NCI-H82 treated with DMSO at 0.1 percent for 48 hours (cell line): ENCODE data around the gene CDT1.

ENCODE experiments used
- DNase-seq: peaks from one replicate; lab custom pipeline; 2025; ENCODE audit not compliant: unreplicated experiment; lab: John Stamatoyannopoulos, UW

CDT1 gene

DNA sequence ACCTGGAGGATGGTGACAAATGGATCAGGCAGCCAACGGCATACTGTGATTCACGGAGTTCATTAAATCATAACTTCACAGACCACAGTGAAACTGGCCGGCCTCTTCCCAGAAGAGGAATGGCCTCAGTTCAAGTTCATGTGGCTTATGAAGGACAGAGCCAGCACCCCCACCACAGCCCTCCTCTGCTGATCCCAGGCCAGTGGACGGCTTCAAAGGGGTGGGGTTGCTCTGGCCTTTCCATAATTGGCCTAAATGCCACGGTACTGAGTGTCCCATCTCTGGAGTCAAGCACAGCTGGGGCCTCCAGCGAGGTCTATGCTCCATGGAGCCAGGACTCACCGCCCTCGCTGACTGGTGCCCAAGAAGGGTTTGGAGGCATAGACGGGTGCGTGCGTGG is 31.8 kb downstream of the CDT1 start:
- DNase-seq, result no peak

DNA sequence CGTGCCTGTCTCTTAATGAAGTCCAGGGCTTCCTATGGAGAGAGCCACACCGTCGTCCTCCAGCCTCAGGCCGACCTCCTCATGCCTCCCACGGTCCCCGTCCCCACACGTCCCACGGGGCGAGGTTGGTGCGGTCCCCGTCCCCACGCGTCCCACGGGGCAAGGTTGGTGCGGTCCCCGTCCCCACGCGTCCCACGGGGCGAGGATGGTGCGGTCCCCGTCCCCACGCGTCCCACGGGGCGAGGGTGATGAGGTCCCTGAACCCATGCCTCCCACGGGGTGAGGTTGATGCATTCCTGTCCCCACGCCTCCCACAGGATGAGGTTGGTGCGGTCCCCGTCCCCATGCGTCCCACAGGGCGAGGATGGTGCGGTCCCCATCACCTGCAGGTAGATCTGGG is 32.2 kb downstream of the CDT1 start:
- DNase-seq, result no peak

DNA sequence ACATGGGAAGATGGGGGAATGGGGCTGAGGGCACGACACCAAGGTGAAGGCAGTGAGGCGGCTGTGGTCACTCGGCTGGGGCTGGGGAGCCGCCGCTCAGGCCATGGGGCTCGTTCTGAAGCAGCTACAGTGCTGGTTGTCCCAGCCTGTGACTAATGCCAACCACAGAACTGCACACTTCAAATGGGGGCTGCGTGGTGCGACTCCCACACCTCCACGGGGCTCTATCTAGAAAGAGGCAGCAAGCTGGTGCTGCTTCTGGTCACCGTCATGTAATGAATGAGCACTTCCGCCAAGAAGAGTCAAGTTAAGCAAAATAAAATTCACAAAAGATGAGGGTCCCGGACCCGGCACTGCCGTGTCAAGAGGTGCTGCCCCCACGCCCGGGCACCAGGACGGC is 33.2 kb downstream of the CDT1 start:
- no peak for DNase-seq

DNA sequence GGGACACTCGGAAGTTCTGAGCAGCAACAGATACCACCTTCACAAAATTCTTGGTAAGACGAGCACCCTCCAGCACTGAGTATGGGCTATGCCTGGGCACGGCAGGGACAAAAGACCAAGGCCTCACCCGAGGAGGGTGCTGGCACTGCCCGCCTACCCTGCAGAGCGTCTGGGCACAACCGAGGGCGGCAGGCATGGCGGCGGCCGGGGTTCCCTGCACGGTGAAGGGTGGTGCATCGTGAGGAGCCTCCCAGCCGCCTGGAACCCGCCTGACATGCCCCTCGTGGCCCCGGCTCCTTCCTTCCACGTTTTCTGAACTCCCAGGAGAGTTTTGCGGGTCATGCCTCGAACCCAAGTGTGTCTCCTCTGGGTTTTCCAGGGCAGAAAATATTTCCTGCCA is 34.2 kb downstream of the CDT1 start:
- no peak for DNase-seq

DNA sequence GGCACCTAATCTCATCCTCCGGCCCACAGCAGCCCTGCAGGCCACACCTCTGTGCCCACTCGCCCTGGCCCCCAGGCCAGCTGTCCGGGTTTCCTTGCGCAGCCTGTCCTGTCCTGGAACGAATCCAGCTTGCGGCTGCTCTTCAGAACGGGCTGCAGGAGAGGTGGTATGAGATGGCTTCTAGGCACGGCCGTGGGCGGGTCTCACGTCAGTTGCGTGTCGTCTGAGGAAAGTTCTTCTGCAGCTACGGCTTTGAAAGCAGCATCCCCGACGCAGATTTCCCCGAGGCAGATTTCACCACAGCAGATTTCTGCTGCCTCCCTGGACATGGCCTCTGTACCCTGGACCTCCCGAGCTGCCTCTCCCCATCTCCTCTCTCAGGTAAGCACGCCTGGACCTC is 35.0 kb downstream of the CDT1 start:
- DNase-seq, result no peak

DNA sequence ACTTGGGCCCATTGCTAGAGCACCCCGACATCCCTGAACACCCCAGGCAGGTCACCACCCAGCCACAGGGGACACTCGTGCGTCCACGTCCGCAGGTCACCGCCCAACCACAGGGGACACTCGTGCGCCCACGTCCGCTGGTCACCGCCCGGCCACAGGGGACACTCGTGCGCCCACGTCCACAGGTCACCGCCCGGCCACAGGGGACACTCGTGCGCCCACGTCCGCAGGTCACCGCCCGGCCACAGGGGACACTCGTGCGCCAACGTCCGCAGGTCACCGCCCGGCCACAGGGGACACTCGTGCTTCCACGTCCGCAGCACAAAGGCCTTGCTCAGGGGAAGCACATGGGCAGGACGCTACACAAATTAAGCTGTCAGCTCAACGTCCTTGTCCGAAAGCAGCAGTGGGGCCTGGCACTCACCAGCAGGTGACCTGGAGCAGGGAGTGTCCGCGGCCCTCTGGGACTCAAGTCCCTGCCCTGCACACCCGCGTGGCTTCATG is 35.5 kb downstream of the CDT1 start:
- no peak for DNase-seq

DNA sequence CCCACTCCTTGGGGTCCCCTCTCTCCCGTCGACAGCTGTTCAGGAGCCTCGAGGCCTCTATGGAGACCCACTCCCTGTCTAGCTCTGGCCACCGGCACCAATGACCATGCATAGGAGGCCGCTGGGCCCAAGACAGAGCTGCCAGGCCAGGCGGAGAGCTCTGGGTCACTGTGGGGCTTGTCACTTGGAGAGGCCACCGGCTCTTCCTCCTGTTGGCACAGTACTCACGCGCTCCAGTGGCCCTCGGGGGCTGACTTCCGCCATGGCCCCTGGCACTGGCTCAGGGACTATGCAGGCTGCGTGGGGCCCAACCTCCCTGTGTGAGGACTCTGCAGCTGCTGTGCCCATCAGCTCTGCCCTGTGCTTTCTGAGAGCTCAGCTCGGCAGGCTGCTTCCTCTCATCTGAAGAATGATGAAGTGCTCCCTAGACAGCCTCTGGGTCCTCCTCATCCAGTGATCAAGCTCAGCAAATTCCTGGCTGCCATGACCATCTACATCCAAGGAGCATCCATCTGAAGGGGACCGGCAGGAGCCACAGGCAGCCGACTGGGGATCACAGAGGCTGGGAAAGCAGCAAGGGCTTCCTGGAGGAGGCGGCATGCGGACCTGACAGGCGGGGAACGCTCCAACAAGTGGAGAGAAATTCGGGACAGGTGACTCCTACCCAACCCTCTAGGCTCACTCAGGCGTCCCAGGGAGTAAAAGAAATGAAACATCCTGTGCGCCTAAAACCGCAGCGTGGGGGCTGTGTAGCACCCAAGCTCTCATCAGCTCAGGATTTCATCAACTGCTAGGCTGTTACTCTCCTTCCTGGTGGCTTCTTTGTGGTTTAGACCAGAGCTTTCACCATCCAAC is 36.4 kb downstream of the CDT1 start:
- no peak for DNase-seq

DNA sequence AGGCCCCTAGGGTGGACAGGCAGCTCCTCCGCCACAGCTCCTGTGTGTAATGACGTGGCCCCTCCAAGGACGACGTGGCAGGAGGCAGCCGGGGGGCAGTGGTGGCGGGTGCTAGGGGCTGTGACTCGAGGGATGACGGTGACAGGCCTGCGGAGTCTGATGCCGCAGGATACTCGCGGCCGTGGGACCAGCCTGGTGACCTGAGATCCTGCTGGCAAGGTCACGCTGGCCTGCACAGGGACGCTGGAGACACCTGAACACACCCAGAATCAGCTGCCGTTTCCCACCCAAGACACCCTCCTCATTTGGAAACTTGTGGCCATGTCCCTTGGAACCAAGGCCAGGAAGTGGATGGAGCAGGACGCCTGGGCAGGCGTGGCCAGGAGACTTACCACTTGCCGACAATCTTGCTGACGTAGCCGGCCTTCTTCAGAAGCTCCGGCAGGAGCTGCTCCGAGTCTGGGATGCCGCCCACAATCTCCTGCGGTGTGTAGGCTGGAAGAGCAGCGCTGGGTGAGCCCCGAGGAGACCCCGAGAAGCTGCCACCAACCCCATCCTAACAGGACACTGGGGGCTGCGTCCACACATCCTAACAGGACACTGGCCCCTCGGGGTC is 37.1 kb downstream of the CDT1 start:
- no peak for DNase-seq

DNA sequence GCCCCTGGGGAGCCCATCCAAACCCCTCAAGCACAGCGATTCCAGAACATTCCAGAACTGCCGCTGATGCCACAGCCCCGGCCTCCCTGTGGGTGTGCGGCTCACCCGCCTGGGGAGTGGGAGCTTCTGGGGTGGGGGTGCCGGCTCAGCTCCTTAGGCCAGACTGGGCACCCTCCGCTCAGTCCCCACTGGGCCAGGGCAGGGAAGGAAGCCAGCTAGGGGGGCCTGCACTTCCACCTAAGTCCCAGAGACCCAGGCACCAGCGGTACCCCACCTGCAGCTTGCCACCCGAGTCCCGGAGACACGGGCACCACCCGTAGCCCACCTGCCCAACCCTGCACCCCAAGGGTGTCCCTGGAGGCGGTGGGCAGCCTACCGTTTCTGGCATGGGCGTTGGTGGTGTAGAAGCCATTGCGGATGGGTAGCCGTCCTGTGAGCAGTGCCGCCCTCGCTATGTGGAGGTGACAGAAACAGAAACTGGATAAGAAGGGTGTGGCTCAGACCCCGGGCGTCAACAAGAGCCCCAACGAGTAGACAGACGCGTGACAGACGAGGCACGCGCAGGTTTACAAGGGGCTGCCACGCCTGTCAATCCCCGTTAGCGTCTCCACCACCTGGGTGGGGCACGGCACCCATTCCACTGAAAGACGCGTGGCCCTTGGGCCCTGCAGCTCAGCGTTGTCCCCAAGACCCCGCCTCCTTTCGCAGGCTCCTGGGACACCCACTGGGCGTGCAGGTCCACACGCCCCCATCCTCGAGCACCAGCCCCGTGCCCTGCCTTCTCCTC is 38.1 kb downstream of the CDT1 start:
- DNase-seq, result no peak

DNA sequence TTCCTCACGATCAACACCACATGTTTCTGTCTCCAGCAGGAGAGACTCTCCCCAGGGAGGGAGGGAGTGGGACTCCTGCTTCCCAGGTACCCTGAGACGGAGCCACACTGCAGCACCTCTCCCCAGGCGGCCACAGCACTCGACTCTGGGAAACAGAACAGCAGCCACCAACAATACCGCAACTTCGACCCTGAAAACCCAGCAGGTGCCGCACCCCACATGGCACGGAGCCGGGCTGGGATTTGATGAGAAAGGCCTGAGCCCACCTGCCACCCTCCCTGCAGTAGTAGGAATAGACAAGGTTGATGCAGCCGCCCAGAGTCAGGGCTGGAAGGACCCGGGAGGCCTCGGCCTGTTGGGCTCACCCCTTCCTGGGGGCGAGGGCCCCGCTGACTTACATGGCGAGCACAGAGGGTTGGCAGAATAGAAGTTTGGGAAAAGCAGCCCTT is 38.7 kb downstream of the CDT1 start:
- no peak for DNase-seq

DNA sequence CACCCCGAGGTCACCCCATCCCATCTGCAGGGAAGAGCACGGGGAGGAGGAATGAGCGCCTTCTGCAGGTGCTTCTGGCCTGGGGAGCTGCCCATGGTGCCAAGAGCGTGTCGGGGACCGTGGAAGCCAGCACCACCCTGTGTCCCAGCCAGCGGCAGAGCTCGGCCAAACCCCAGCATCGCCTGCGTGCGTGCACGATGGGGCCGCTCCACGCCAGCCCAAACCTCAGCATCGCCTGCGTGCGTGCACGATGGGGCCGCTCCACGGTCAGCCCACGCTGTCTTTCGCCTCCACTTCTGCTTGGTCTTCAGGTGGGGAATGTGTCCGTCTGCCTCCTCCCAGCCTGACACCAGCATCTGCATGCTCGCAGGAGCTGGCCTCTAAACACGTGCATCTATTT is 39.2 kb downstream of the CDT1 start:
- DNase-seq, result no peak

DNA sequence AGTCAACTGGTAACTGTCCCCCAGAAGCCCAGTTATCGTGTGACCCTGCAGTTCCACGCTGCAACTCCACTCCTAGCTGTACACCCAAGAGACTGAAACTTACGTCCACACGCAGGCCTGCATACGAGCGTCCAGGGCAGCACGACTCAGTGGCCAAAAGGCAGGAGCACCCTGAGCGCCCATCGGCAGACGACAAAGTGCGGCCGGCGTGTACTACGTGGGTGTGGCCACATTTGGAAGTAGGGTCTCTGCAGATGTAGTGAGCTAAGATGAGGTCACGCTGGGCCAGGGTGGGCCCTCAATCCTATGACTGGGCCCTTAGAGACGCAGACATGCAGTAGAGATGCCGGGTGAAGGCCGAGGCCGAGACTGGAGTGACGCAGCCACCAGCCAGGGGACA is 39.7 kb downstream of the CDT1 start:
- no peak for DNase-seq

DNA sequence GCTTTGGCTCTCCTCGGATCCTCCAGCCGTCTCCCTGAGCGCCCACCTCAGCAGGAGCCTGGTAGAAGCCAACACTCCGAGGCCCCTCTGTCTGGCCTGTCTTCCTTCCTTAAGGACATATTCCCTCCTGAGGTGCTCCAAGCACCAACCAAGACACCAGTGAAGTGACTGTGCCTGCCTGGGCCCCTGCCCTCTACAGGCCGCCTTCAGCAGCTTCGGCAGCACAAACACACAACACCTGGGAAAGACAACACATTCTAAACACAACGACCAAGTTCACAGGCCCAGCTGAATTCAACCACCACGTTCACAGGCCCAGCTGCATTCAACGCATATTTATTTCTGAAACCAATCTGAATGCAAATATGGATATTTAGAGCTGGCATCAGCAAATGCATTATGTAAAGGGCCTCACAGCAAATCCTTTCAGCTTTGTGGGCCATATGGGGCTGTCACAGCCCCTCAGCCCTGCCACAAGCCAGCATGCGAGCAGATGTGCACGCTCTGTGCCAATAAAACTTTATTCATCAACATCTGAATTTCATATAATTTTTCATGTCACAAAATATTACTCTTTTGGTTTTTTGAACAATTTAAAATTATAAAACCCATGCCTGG is 40.9 kb downstream of the CDT1 start:
- DNase-seq, result no peak

DNA sequence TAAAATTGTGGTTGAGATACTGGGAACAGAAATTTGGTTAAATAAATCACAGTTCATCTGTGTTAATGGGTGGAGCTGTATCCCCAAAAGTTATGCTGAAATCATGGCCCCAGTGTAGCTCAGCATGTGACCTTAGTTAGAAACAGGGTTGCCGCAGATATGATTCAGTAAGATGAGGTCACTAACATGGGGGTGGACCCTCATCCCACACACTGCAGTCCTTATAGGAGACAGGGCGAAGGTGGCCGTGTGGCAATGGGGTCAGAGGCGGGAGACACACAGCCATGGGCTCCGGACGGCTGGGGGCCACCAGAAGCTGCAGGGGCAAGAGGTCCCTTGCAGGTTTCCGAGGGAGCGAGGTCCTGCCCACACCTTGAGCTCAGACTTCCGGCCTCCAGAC is 42.5 kb downstream of the CDT1 start:
- DNase-seq, result no peak

DNA sequence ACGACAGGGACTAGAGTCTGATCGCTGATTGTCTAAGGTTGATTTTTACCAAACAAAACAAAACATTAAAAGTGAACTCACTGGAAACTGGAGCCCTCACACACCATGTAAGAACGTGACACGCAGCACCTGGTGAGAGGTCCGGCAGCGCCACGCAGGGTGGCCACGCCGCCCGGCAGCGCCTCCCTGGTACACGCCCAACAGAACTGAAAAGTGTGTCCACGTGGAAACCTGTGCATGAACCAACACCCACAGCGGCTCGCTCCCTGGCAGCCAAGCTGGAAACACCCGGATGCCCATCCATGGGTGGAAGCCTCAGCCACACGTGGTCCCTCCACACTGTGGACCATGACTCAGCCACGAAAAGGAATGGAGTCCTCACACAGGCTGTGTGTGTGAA is 44.1 kb downstream of the CDT1 start:
- DNase-seq, result no peak

DNA sequence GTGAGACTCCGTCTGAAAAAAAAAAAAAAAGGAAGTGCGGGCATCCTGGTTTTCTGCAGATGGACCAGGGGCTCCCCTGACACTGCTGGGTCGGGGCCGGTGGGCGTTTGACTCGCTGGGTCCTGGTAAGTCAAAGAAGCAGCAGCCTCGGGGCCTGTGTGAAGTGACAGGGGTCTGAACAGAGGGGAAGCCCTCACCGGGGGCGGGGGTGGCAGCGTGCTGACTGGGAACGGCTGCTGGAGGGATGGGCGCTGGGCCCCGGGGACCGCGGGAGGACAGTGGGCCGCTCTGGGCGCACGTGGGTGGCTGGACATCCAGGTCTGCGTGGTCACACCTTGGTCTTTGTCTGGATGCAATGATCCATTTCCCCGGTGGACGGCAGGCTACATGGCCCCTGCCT is 45.0 kb downstream of the CDT1 start:
- no peak for DNase-seq

DNA sequence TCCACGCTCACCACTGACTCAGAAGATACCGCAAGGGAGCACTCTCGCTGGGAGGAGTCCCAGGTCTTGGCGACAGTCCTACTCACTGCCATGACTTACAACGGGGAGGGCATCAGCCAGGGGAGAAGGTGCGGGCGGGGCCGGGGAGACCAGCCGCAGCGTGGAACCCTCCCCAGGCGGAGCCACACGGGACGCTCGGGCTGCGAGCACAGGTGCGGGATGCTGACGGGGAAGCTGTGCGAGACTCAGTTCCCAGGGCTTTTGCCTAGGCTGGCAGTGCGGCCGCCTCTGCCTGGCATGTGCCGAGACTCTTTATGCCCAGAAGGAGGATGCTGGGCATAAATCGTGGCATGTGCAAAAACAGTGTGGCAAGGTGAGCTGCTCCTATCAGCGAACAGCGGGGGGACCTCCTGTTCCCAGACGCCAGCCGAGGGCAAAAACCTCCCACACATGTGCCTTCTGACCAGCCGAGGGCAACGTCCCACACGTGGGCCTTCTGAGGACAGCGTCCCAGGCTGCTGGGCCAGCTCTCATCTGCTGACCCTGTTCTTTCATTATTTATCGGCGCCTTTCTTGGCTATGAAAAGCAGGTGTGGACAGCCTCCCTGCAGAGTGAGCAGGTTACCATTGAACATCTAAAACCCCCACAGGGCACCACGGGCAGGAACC is 47.1 kb downstream of the CDT1 start:
- no peak for DNase-seq

DNA sequence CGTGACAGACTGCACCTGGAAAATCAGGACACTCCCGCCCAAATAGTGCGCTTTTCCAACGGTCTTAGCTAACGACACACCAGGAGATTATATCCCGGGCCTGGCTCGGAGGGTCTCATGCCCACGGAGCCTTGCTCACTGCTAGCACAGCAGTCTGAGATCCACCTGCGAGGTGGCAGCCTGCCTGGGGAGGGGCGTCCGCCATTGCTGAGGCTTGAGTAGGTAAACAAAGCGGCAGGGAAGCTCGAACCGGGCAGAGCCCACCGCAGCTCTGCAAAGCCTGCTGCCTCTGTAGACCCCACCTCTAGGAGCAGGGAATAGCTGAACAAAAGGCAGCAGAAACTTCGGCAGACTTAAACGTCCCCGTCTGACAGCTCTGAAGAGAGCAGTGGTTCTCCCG is 48.0 kb downstream of the CDT1 start:
- DNase-seq, result no peak

DNA sequence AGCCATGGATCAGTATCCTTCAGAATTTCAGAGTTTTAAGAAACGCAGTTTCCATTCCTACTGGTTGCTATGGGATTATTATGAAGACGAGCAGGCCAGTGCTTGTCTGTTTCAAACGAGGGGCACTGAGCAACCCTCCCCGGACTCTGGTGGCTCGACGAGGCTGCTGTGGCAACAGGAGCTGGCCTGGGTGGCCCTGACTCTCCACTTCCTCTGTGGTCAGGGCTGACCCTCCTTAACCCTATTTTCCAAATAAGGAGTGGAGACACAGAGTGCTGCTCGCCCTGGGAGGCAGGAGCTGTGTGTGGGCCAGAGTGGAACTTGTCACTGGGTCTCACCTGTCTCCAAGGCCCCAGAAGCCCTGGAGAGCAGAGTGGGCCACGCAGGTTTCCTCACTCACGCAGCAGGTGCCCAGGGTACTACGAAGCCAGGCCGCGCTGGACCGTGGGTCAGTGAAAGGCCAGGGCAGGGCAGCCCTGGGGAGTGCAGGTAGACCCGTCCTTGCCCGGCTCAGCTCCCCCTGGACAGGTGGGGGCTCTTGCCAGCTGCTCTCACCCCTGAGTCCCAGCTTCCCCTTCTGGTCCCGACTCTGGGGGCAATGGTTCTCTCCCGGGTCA is 49.8 kb downstream of the CDT1 start:
- DNase-seq, result no peak
